ENCODE data around the gene ACOT11. TPM values are rescaled to one million over a fixed set of nuclear protein-coding genes. Genes with fewer than 3 reads are reported as not detected.

The ACOT11 gene
- total and polyA plus RNA-seq, 10 of the 15 experiments (the other 5 are each of a cell fraction or from before 2014, with no cell fraction given) = 0.04 to 0.85 (median 0.39) TPM; not detected in 1

GRCh38 chr1:54614024-54614423 is 66.0 kb downstream of the ACOT11 start (continued):
- TF ChIP-seq ZBTB40 (IDR thresholded peaks at IDR 0.05; ENCODE audit: borderline replicate concordance) = no peak

- H3K4me2 ChIP-seq (ENCODE audit: control insufficient read depth, insufficient read depth) = no peak overlapping the region
- intact Hi-C loops (cut with micrococcal nuclease; ENCODE audit: unreplicated experiment) (no loop called here), in situ Hi-C loops (cut with MboI) (no loop called here)
- H3K79me2 ChIP-seq (ENCODE audit: control insufficient read depth, insufficient read depth, low read length) = no peaks in the 10 kb centered on the region
- no peak overlapping the region for H3K9ac ChIP-seq (ENCODE audit: control insufficient read depth, insufficient read depth, low read length)
- ATAC-seq = no peak; the same call in 2 of the 3 replicates
- no peak overlapping the region for H3K4me3 ChIP-seq
- SMC1A ChIA-PET (ENCODE audit: uncharacterized antibody, unreplicated experiment) = interaction anchor here (1.2 kb wide), 1 partner anchor 8 kb away, joined by 3 read pairs; no protein-coding TSS in a partner anchor
- H3K4me1 ChIP-seq (ENCODE audit: control insufficient read depth, insufficient read depth, low read length) = peaks cover 3% of the 10 kb centered on the region; the same call in 1 of the 2 replicates
- no peak overlapping the region for H2AFZ ChIP-seq (ENCODE audit: control insufficient read depth, low read depth, low read length)
- no peaks in the 10 kb centered on the region for H3K27me3 ChIP-seq (replicated peaks in 1 of 2; ENCODE audit: control insufficient read depth in 2 of 2, insufficient read depth in 2 of 2, low read length in 1 of 2)
- H3K27ac ChIP-seq (ENCODE audit: control insufficient read depth, insufficient read depth) = no peak overlapping the region
- H3K9me3 ChIP-seq (replicated peaks; ENCODE audit: control insufficient read depth, insufficient read depth, low read length) = no peaks in the 10 kb centered on the region
- TF ChIP-seq JUNB (IDR thresholded peaks at IDR 0.05) (no peak), PAX5 (IDR thresholded peaks at IDR 0.05; ENCODE audit: borderline replicate concordance, low read depth, low read length) (no peak), CEBPB (IDR thresholded peaks at IDR 0.05; ENCODE audit: borderline replicate concordance in 1 of 2, low read depth in 2 of 2, low read length in 2 of 2) (no peak), EGR1 (IDR thresholded peaks at IDR 0.05; ENCODE audit: borderline replicate concordance in 1 of 2, low read depth in 2 of 2, low read length in 2 of 2) (no peak), SUZ12 (IDR thresholded peaks at IDR 0.05; ENCODE audit: unreplicated experiment) (no peak), ZNF217 (IDR thresholded peaks at IDR 0.05) (no peak), ASH2L (IDR thresholded peaks at IDR 0.05; ENCODE audit: borderline replicate concordance, low read depth) (no peak), BCL3 (IDR thresholded peaks at IDR 0.05; ENCODE audit: borderline replicate concordance, insufficient read depth, low read depth, low read length, poor library complexity, severe bottlenecking) (no peak), GATAD2B (conservative IDR thresholded peaks at IDR 0.05; ENCODE audit: low read depth) (no peak), ZBTB33 (IDR thresholded peaks at IDR 0.05) (no peak)
- no peaks in the 10 kb centered on the region for H4K20me1 ChIP-seq (ENCODE audit: control insufficient read depth, insufficient read depth)
- 78% methylated on average over 8 of the region's 8 CpGs for WGBS (ENCODE audit: insufficient coverage, insufficient replicate concordance, low lambda C conversion rate, missing lambda C conversion rate)
- no peak for DNase-seq (ENCODE audit: low read depth, low spot score)
- BruUV-seq (replicated peaks) = no TSS peak
- POLR2A ChIA-PET = no interaction called here
- FAIRE-seq = no peak
- CTCF ChIA-PET = no interaction called here
- RAD21 ChIA-PET (ENCODE audit: unreplicated experiment) = no interaction called here
- no peaks in the 10 kb centered on the region for H3K36me3 ChIP-seq (ENCODE audit: control insufficient read depth in 2 of 2, insufficient read depth in 2 of 2, low read length in 1 of 2)
Measured at GRCh38 chr1:54614563-54614962, 66.5 kb downstream of the ACOT11 start.
